Esophagus squamous epithelium (tissue), 5 donors: ENCODE data around the gene AKIP1. TPM values are rescaled to one million over a fixed set of nuclear protein-coding genes. Genes with fewer than 3 reads are reported as not detected.

Source experiments
- DNase-seq: peaks from one replicate; lab custom pipeline; 2025; lab: John Stamatoyannopoulos, UW
- H3K27ac ChIP-seq, 4 donors: fragments of 200-600 bp; sonication (generic); one replicate each; pipeline ENCODE4 v1.5.1; 2016 to 2019; ENCODE audit warnings: mild to moderate bottlenecking in 1 of 4
- H3K27me3 ChIP-seq, 4 donors: fragments of 200-600 bp; sonication (generic); 1 replicate in 3 of 4; 2 replicates in 1 of 4; pipeline versions ENCODE4 v1.5.1 to v1.6.0; 2017 to 2021; ENCODE audit warnings: antibody characterized with exemption in 1 of 4
- H3K36me3 ChIP-seq, 3 donors: fragments of 200-600 bp; sonication (generic); one replicate each; pipeline ENCODE4 v1.5.1; 2016 to 2019
- H3K4me1 ChIP-seq, 3 donors: fragments of 200-600 bp; sonication (generic); one replicate each; pipeline ENCODE4 v1.5.1; 2017 to 2019
- H3K4me3 ChIP-seq, 4 donors: fragments of 200-600 bp; sonication (generic); 1 replicate in 3 of 4; 2 replicates in 1 of 4; pipeline ENCODE4 v1.5.1; 2016 to 2019; ENCODE audit warnings: mild to moderate bottlenecking in 2 of 4, moderate library complexity in 1 of 4
- H3K9me3 ChIP-seq, 3 donors: fragments of 200-600 bp; sonication (generic); one replicate each; pipeline ENCODE4 v1.5.1; 2016 to 2019
- POLR2A ChIP-seq, 4 donors: fragments of 450-650 bp; IDR thresholded peaks; one replicate each; pipeline ENCODE4 v1.6.1; 2017; ENCODE audit warnings: antibody characterized with exemption in 4 of 4, mild to moderate bottlenecking in 4 of 4, moderate library complexity in 3 of 4
- WGBS, 2 donors: methylation state at CpG; one replicate each; pipeline ENCODE4 v1.1.5; 2018; 5-methylcytosine and 5-hydroxymethylcytosine counted together
- intact Hi-C: fragments of 100-400 bp; cut with DNase I; formaldehyde crosslinking; loops from one replicate; pipeline ENCODE4 v1.15.0; 2022
- total RNA-seq, 4 donors: library from RNA; depleted of rRNA; stranded (reverse); fragments of >200 nt; gene quantifications; one replicate each; pipeline ENCODE4 v1.1.0, GENCODE V29; 2016
- TF ChIP-seq, protein P1 (sequence below), 6 experiments: fragments of 450-650 bp in 4 of 6; fragments of 200-600 bp in 2 of 6; sonication (generic) in 2 of 6; IDR thresholded peaks; one replicate each; pipeline ENCODE4 v1.5.1; 2016 to 2019; ENCODE audit warnings: antibody characterized with exemption in 6 of 6, mild to moderate bottlenecking in 4 of 6, moderate library complexity in 4 of 6
- donor health status: DM: yes; HTN: yes; CAD: no.

AKIP1 gene
- total RNA-seq, 4 donors from 2014 or later: 9.8 to 37.2 (median 23.1) TPM

DNA sequence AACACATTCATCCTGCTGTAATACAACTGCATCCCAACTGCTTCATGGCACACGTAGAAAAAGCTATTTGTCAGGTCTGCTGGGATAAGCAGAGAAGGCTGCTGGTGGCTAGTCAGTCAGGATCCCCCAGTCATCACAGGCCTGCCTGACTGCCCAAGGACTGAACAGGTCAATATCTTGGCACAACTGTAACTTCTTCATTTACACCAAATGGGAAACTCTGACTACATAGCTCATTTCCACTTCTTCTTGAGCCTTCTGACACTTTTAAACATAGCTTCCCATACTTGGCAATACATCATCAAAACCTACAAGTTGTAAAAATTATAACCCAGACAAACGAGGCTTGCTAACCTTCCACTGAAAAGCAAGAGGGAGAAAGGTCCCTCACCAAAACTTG, 50.4 kb downstream of the AKIP1 start:
- H3K36me3 ChIP-seq: peaks cover 0 to 26% (median 0%) of the 10 kb centered on the region in 3 donors
- no peaks in the 10 kb centered on the region for H3K27me3 ChIP-seq
- no peak overlapping the region for H3K4me3 ChIP-seq
- no peaks in the 10 kb centered on the region for H3K9me3 ChIP-seq
- no peak for DNase-seq
- WGBS, 2 donors: 51 to 66% methylated on average over 2 of the region's 2 CpGs
- H3K27ac ChIP-seq: peak overlapping the region in 1 of 4 donors; percentile 13
- H3K4me1 ChIP-seq: peaks cover 13 to 61% (median 29%) of the 10 kb centered on the region in 3 donors
- intact Hi-C loops: no loop called here
- no peak for TF ChIP-seq POLR2A (IDR thresholded peaks at IDR 0.05)
- TF ChIP-seq, protein P1, sequence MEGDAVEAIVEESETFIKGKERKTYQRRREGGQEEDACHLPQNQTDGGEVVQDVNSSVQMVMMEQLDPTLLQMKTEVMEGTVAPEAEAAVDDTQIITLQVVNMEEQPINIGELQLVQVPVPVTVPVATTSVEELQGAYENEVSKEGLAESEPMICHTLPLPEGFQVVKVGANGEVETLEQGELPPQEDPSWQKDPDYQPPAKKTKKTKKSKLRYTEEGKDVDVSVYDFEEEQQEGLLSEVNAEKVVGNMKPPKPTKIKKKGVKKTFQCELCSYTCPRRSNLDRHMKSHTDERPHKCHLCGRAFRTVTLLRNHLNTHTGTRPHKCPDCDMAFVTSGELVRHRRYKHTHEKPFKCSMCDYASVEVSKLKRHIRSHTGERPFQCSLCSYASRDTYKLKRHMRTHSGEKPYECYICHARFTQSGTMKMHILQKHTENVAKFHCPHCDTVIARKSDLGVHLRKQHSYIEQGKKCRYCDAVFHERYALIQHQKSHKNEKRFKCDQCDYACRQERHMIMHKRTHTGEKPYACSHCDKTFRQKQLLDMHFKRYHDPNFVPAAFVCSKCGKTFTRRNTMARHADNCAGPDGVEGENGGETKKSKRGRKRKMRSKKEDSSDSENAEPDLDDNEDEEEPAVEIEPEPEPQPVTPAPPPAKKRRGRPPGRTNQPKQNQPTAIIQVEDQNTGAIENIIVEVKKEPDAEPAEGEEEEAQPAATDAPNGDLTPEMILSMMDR (IDR thresholded peaks at IDR 0.05): no peak

- TF ChIP-seq, protein P1 (IDR thresholded peaks at IDR 0.05): no peak
- TF ChIP-seq POLR2A (IDR thresholded peaks at IDR 0.05): no peak
These were observed 51.9 kb downstream of the AKIP1 start for GRCh38 chr11:8962841-8963240.

GRCh38 chr11:8963569-8964323, 52.8 kb downstream of the AKIP1 start:
- H3K9me3 ChIP-seq: no peaks in the 10 kb centered on the region
- peak overlapping the region; percentile 72 to 93 (median 76) for H3K4me3 ChIP-seq
- peak overlapping the region; percentile 94 to 98 (median 96) for H3K27ac ChIP-seq
- TF ChIP-seq, protein P1 (IDR thresholded peaks at IDR 0.05): no peak
- TF ChIP-seq POLR2A (IDR thresholded peaks at IDR 0.05): no peak
- DNase-seq: peak; percentile 41
- WGBS, 2 donors: 2 to 4% methylated on average over 13 to 18 of the region's 39 CpGs
- H3K27me3 ChIP-seq: no peaks in the 10 kb centered on the region
- H3K36me3 ChIP-seq: peaks cover 0 to 20% (median 0%) of the 10 kb centered on the region in 3 donors
- intact Hi-C loops: no loop called here
- H3K4me1 ChIP-seq: peaks cover 13 to 57% (median 29%) of the 10 kb centered on the region in 3 donors

More at GRCh38 chr11:8962841-8963240, 51.9 kb downstream of the AKIP1 start:
- Histone ChIP-seq H3K4me3 (peak overlapping the region; percentile 72 to 93 (median 76)), H3K27ac (peak overlapping the region; percentile 31 to 98 (median 95)), H3K9me3 (no peaks in the 10 kb centered on the region), H3K27me3 (no peaks in the 10 kb centered on the region), H3K36me3 (peaks cover 0 to 18% (median 0%) of the 10 kb centered on the region in 3 donors), H3K4me1 (peaks cover 13 to 61% (median 29%) of the 10 kb centered on the region in 3 donors)
- no peak for DNase-seq
- intact Hi-C loops: no loop called here
- 14 to 21% methylated on average over 2 of the region's 2 CpGs for WGBS, 2 donors

DNA sequence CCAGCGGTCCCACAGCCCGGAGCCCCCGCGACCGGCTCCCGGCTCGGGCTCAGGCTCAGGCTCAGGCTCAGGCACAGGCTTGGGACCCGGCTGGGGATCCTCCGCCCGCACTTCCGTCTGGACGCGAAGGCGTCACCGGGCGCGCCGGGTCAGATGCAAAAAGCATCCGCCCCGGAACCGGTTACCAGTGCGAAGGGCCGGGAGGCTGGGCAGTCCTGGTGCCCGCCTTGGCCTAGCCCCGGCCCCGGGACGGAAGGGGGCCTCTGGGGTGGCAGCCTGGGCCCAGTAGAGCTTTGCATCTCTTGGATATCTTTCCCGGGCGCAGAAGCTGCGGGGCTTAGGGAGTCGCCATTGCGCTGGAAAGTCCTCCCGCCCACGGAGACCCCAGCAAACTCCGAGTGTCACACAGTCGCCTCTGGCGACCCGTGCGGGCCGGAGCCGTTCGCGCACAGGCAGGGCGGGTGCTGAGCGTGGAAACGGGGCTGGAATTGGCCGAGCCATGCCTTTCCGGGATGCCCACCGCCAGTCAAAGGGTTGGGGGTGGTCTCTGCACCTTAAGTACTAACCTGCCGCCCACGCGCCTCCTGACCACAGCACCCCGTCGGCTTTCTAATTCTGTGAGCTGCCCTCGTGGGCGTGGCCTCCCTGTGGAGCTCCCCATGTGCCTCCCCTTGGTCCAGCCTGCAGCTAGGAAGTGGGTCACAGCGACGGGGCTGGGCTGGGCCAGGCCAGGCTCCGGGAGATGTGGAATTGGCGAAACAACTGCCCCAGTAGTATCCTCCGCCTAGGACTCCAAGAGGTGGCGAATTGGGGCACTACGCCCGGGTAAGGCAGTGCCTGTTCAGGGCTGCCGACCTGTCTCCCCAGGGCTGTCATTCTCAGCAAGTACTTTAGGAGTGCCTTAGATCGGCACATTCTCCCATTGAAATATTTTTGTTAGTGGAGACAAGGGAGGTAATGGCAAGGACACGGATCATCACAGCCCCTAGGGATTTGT, 53.6 kb downstream of the AKIP1 start, which contains the start of gene TMEM9B:
Gene TMEM9B, minus strand, starts transcription at position 119 of the 997 bp plus-strand sequence. CDS start 129 bp downstream, outside the sequence.
- WGBS, 2 donors: 0% methylated on average over 3 to 12 of the region's 67 CpGs
- peak within 1 kb of the TSS; percentile 94 to 98 (median 96) for H3K27ac ChIP-seq
- TF ChIP-seq, protein P1 (IDR thresholded peaks at IDR 0.05): peak in 1 of 6 experiments; percentile 25
- peak in 3 of 4 donors; percentile 85 to 95 (median 95) for TF ChIP-seq POLR2A (IDR thresholded peaks at IDR 0.05)
- intact Hi-C loops: no loop called here
- peak within 1 kb of the TSS; percentile 72 to 93 (median 76) for H3K4me3 ChIP-seq
- peak; percentile 42 for DNase-seq
- peaks cover 13 to 49% (median 22%) of the 10 kb centered on the region in 3 donors for H3K4me1 ChIP-seq
- H3K36me3 ChIP-seq: peaks cover 0 to 20% (median 0%) of the 10 kb centered on the region in 3 donors
- no peaks in the 10 kb centered on the region for H3K27me3 ChIP-seq
- no peaks in the 10 kb centered on the region for H3K9me3 ChIP-seq
